CD4-positive, alpha-beta T cell treated with Interferon gamma for 1 hour (primary cell): Measurements from ENCODE around the gene CLDN9.
"Not testable (repeated sequence)": the region's sequence is repeated elsewhere in the genome, so short reads cannot be mapped to it uniquely, and the experiment has no call there.

Experiments
- DNase-seq: peaks from one replicate; pipeline ENCODE4 v3.0.0-alpha.2; 2020

Gene CLDN9

GRCh38 chr16:3035972-3036725 lies 23.4 kb downstream of the CLDN9 start:
- DNase-seq, result no peak

GRCh38 chr16:3036726-3037315 lies 24.1 kb downstream of the CLDN9 start, which contains the start of gene BICDL2:
TSS of gene BICDL2 (minus strand) at chr16:3036944. CDS start at chr16:3035496, 1,448 bp downstream.
- DNase-seq, result no peak

- no peak for DNase-seq
These were observed 25.5 kb downstream of the CLDN9 start for GRCh38 chr16:3038256-3038655.

GRCh38 chr16:3038896-3039295 lies 26.2 kb downstream of the CLDN9 start:
- DNase-seq, result no peak

- DNase-seq, result no peak
These were observed 29.7 kb downstream of the CLDN9 start for GRCh38 chr16:3042376-3042775.

GRCh38 chr16:3044708-3045107 lies 32.0 kb downstream of the CLDN9 start:
- DNase-seq, result no peak

GRCh38 chr16:3045758-3046640 lies 33.3 kb downstream of the CLDN9 start, which contains the start of gene MMP25:
TSS of gene MMP25 (plus strand) at chr16:3046561. CDS start at chr16:3046918, 357 bp downstream.
- DNase-seq, result no peak

GRCh38 chr16:3046641-3047386 lies 34.1 kb downstream of the CLDN9 start:
- no peak for DNase-seq

- DNase-seq, result no peak
These were observed 34.6 kb downstream of the CLDN9 start for GRCh38 chr16:3047387-3047720.

- no peak for DNase-seq
These were observed 37.3 kb downstream of the CLDN9 start for GRCh38 chr16:3049921-3050481.

- no peak for DNase-seq
These were observed 37.8 kb downstream of the CLDN9 start for GRCh38 chr16:3050487-3050886.

- no peak for DNase-seq
These were observed 38.3 kb downstream of the CLDN9 start for GRCh38 chr16:3051009-3051408.

- peak; percentile 35 for DNase-seq
These were observed 38.8 kb downstream of the CLDN9 start for GRCh38 chr16:3051494-3051893.

GRCh38 chr16:3052571-3053329 lies 40.0 kb downstream of the CLDN9 start:
- not testable (repeated sequence) for DNase-seq

- not testable (repeated sequence) for DNase-seq
These were observed 40.6 kb downstream of the CLDN9 start for GRCh38 chr16:3053330-3053710.

- DNase-seq, result no peak
These were observed 42.4 kb downstream of the CLDN9 start for GRCh38 chr16:3054965-3055733.

GRCh38 chr16:3055734-3056115 lies 43.0 kb downstream of the CLDN9 start:
- DNase-seq, result not testable (repeated sequence)

- DNase-seq, result no peak
These were observed 43.8 kb downstream of the CLDN9 start for GRCh38 chr16:3056336-3057180.

GRCh38 chr16:3057181-3058138 lies 44.7 kb downstream of the CLDN9 start:
- no peak for DNase-seq
